NK-92 (cell line): ENCODE measurements around the gene SLC25A23.
"Not testable (repeated sequence)": the region's sequence is repeated elsewhere in the genome, so short reads cannot be mapped to it uniquely, and the experiment has no call there.

Source experiments
- DNase-seq: peaks from one replicate; lab custom pipeline; 2025; ENCODE audit not compliant: unreplicated experiment; lab: John Stamatoyannopoulos, UW

Gene SLC25A23

DNA sequence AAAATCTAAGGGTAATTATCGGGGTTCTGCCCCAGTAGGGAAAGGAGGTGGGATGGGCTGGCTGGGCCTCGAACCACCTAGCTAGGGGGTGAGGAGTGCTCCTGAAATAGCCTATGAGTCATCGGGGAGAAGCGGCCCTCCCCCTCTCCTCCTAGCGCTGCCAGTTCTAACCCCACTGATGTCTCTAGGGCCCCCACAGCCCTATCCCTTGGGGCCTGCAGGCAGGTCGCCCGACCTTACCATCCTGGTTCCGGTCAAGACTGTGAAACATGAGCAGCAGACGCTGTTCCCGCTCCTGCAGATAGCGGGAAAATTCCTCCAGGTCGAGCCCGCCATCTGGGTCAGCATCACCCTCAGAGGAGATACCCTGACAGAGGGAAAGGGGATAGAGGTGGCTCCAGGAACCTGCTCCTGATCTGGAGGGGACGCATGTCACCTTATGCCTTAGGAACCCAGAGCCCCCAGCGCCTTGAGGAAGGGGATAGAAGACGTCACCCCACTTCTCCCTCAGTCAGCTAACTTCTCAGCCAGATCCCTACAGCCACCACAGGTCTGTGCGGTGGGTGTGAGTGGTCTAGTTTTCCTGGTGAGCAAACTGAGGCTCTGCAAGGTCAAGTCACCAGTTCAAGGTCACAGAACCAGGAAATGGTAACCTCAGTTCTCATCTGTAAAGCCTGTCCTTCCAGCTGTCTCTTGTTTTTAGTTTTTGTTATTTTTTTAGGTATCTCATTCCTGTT, 1.5 kb downstream of the SLC25A23 start:
- DNase-seq, result no peak

DNA sequence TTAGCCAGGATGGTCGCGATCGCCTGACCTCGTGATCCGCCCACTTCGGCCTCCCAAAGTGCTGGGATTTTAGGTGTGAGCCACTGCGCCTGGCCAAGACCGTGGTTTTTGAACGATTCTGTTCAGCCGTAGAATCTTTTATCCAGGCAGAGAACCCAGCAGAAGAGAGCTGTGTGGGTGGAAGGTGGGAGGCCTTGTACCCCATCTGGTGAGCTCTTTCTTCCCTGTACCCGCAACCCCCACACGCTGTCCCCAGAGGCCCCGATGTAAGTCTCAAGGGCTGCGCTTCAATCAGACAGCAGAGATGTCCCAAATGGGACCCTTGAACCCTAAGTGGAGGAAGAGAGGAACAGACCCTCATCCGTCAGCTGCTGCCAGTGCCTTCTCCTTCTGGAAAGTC, 3.7 kb downstream of the SLC25A23 start:
- DNase-seq, result no peak

DNA sequence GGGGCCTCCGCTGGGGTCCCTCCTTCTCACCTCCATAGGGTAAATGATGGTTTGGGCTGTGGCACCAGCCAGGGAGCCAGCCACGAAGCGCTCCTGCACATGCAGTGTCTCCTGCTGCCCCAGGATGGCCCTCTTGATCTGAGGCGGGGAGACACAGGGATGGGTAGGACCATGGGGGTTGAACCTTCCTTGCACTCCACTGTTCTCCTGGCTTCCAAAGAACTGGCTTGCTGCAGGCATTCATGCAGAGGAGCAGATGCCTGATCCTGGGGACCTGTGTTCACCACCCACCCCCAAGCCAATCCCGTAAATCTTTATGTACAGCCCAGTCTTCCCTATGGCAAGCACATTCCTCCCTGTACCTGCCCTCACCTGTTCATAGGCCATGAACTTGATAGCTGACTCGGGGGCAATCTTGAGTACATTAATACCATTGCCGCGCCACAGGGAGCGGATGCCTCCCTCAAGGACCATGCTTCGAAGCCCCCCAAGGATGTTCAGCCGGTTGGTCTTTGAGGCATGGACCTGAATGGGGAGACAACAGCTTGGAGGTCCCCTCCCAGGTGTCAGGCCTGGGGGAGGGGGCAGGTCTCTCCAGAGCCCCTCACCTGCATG, 5.5 kb downstream of the SLC25A23 start:
- DNase-seq, result no peak

GRCh38 chr19:6452899-6453298, 6.7 kb downstream of the SLC25A23 start:
- no peak for DNase-seq

DNA sequence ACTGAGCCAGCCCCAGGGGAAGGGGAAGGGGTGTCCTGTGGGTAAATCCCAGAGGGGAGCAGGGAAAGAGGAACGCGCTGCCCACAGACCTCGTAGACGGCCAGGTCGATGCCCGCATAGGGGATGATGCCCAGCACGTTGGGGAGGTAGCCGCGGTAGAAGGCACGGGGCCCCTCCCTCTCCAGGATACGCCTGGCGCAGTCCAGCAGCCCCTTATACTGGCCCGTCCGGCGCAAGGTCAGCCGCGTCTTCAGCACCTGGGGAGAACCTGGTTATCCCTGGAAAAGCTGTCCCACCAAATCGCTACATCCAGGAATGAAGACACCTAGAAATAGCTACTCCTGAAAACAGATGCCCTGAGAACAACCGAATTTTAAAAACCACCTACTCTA, 7.4 kb downstream of the SLC25A23 start:
- DNase-seq, result no peak

- no peak for DNase-seq
Measured at GRCh38 chr19:6451583-6452222, 7.9 kb downstream of the SLC25A23 start.

DNA sequence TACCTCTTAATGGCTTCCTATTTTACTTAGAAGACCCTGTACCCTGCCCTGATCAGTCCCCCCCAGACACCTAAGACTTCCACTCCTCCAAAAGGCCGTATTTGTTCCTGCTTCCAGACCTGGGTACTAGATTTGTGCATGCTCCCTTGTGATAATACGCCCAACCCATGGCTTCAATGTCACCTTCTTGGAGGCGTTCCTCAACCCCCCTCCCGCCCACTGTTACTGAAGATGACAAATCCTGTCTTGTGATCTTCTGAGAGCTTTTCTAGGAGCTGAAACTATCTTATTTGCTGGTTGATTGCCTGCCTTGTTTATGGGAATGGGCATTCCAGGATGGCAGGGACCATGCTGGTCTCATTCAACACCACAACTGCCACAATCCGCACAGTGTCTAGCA, 9.4 kb downstream of the SLC25A23 start:
- no peak for DNase-seq

GRCh38 chr19:6448045-6448444, 11.5 kb downstream of the SLC25A23 start:
- no peak for DNase-seq

GRCh38 chr19:6446452-6446851, 13.1 kb downstream of the SLC25A23 start:
- no peak for DNase-seq

DNA sequence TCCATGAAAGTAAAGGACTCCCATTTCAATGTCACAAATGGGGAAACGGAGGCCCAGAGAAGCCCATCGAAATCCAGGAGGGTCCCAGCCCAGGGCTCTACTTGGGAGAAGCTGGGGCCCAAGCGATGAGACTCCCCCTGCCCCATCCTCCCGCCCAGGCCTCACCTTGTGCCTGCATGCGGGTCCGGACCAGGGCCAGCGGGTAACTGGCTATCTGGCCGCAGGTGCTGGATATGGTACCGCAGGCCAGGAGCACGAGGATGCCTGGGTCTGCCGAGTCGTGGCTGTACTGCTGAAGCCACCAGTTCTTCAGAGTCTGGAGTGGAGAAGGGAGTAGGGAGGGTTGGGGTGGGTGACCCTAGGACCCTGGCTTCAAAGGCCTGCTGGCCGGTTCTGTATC, 15.6 kb downstream of the SLC25A23 start:
- DNase-seq, result no peak

GRCh38 chr19:6442087-6442688, 17.4 kb downstream of the SLC25A23 start:
- no peak for DNase-seq

DNA sequence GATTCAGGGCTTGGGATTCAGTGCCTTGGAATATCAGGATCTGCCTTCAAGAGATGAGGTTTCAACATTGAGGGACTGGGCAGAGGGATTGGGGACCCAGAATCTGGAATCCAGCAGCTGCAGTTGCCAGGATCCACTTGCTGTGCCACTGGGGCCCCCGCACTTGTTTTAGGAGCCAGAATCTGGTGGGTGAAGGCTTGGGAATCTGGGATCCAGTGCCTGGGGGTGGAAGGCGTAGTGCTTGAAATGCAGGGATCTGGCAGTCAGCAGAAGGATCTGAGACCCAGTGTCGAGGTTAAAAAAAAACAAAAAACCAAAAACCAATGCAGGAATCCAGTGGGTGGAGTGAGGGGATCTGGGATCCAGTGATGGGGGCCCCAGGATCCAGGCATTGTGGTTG, 18.7 kb downstream of the SLC25A23 start:
- DNase-seq, result no peak

DNA sequence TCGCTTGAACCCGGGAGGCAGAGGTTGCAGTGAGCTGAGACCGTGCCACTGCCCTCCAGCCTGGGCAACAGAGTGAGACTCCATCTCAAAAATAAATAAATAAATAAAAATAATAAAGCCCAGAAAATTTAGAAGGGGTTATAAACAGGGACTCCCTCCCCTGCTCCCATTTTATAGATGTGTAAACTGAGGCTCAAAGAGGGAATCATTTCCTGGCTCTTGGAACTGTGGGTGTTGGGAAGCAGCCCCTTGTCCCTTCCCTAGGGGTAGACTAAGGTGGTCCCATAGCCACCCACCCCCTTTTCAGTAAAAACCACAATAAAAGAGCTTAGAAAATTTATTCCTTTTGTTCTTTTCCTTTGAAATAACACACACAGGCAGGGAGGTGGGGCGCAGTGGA, 19.8 kb downstream of the SLC25A23 start:
- no peak for DNase-seq

DNA sequence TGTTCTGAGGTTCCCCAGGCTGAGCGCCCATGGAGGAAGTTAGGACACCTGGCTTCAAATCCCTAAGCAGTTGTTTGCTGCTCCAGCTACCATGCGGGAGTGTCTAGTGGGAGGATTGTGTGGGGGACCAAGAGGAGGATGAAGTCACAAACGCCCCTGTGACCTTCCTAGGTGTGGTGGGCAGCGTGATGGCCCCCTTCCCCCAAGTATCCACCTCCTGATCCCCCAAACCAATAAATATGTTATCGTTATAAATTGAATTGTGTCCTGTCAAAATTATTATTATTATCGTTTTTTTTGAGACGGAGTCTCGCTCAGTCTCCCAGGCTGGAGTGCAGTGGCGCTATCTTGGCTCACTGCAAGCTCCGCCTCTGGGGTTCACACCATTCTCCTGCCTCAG, 25.9 kb downstream of the SLC25A23 start, which contains the start of gene SLC25A41:
Gene SLC25A41 (minus strand): TSS at position 101 of the 400 bp plus-strand sequence. CDS start 70 bp downstream, at position 31.
- DNase-seq, result no peak

GRCh38 chr19:6433165-6433564, 26.4 kb downstream of the SLC25A23 start:
- no peak for DNase-seq

DNA sequence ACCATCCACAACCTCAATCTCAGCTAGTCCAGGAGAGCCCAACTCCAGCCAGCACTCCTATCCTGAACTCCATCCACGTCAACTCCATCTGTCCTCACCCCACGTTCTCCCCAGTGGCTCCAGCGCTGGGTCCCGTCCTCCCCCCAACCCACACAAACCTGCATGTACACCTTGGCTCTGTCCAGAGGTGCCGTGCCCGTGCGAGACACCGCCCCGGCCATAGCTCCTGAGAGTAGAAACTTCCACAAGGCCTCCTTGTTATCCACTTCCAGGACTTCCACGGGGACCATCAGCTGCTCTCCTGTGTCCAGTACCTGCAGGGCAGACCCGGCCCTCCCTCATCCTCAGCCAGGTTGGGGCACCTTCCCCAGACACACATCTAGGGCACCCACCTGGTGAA, 27.7 kb downstream of the SLC25A23 start:
- no peak for DNase-seq

- no peak for DNase-seq
Measured at GRCh38 chr19:6429419-6430221, 30.0 kb downstream of the SLC25A23 start.

- not testable (repeated sequence) for DNase-seq
Measured at GRCh38 chr19:6428692-6429418, 30.7 kb downstream of the SLC25A23 start.

DNA sequence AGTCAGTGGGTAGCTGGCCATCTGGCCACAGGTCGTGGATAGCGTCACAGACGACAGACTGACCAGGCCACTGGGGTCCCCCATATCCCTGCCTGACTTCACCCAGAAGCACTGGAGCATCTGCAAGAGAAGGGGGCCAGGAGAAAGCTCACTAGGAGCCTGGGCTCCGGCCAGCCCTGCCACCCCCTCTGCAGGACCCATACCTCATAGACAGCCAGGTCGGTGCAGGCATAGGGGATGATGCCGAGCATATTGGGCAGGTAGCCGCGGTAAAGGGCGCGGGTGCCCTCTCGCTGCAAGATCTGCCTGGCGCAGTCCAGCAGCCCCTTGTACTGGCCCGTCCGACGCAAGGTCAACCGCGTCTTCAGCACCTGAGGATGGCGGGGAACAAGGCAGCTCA, 32.5 kb downstream of the SLC25A23 start:
- no peak for DNase-seq
